ENCODE measurements around the gene SNIP1. TPM values are rescaled to one million over a fixed set of nuclear protein-coding genes. Genes with fewer than 3 reads are reported as not detected.

The SNIP1 gene
- total RNA-seq, 1 donor from 2014 or later, result 27.1 TPM

DNA sequence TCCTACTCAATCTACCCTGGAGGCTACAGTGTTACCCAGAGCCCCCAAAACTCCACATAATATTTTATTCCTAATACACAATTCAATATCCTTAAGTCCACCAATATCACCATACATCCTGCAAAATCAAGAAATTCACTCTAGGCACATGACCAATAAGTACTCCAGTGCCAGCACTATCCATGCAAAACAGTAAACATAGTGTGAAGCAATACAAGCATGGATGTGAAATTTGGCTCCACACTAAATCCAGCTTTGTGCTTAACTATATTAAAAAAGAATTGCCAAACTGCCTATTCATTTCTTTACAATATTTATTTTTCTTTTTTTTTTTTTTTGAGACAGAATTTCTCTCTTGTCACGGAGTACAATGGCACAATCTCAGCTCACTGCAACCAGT lies 36.5 kb downstream of the SNIP1 start:
- H3K4me1 Mint-ChIP-seq, result peaks cover 17% of the 10 kb centered on the region
- peaks cover 3% of the 10 kb centered on the region for H3K27me3 Mint-ChIP-seq (ENCODE audit: low read depth)
- H3K9me3 Mint-ChIP-seq, result no peaks in the 10 kb centered on the region
- DNase-seq (ENCODE audit: low spot score in 2 of 2, unreplicated experiment in 2 of 2), result no peak
- TF ChIP-seq, protein P1, sequence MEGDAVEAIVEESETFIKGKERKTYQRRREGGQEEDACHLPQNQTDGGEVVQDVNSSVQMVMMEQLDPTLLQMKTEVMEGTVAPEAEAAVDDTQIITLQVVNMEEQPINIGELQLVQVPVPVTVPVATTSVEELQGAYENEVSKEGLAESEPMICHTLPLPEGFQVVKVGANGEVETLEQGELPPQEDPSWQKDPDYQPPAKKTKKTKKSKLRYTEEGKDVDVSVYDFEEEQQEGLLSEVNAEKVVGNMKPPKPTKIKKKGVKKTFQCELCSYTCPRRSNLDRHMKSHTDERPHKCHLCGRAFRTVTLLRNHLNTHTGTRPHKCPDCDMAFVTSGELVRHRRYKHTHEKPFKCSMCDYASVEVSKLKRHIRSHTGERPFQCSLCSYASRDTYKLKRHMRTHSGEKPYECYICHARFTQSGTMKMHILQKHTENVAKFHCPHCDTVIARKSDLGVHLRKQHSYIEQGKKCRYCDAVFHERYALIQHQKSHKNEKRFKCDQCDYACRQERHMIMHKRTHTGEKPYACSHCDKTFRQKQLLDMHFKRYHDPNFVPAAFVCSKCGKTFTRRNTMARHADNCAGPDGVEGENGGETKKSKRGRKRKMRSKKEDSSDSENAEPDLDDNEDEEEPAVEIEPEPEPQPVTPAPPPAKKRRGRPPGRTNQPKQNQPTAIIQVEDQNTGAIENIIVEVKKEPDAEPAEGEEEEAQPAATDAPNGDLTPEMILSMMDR (IDR thresholded peaks at IDR 0.05; ENCODE audit: unreplicated experiment), result no peak
- no peak overlapping the region for H3K4me3 Mint-ChIP-seq
- no peaks in the 10 kb centered on the region for H3K36me3 Mint-ChIP-seq
- no peak overlapping the region for H3K27ac Mint-ChIP-seq

DNA sequence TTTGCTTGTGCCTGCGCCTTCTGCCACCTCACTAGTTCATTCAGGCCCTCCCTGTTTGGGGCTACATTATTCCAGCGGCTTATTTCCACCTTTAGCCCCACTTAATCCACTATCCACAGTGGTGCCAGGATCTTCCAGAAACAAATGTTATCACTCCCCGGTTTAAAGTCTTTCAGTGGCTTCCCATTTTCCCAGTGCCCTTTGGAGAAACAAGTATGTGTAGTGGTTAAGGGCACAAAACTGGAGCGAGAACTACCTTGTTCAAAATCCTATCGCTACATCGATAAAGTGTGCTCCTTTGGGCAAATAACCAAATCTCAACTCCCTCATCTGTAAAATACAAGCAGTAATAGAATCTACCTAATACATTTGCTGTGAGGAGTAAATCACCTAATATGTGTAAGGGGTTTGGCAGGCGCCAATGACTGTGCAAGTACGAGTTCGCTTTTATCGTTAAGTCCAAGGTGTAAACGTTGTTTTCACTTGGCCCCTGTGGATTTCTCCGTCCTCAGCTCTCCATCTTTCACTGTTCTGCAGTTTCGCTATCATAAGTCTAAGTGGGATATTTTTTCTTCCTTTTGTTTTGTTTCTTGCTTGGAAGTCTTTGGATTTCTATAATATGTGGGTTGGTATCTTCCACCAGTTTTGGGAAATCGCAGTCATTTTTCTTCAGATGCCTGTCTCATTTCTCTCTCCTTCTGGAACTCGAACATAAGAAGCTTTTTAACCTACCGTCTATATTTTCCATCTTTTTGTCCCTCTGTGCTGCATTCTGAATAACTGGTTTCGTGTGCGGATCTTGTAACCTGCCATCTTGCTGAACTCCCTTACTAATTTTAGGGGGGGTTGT lies 38.7 kb downstream of the SNIP1 start:
- Mint-ChIP-seq H3K9me3 (no peaks in the 10 kb centered on the region), H3K4me1 (peaks cover 17% of the 10 kb centered on the region), H3K27ac (peak overlapping the region; percentile 84), H3K36me3 (no peaks in the 10 kb centered on the region), H3K27me3 (ENCODE audit: low read depth) (peaks cover 3% of the 10 kb centered on the region), H3K4me3 (peak overlapping the region; percentile 80)
- TF ChIP-seq, protein P1 (IDR thresholded peaks at IDR 0.05; ENCODE audit: unreplicated experiment), result no peak
- no peak for DNase-seq (ENCODE audit: low spot score in 2 of 2, unreplicated experiment in 2 of 2)

DNA sequence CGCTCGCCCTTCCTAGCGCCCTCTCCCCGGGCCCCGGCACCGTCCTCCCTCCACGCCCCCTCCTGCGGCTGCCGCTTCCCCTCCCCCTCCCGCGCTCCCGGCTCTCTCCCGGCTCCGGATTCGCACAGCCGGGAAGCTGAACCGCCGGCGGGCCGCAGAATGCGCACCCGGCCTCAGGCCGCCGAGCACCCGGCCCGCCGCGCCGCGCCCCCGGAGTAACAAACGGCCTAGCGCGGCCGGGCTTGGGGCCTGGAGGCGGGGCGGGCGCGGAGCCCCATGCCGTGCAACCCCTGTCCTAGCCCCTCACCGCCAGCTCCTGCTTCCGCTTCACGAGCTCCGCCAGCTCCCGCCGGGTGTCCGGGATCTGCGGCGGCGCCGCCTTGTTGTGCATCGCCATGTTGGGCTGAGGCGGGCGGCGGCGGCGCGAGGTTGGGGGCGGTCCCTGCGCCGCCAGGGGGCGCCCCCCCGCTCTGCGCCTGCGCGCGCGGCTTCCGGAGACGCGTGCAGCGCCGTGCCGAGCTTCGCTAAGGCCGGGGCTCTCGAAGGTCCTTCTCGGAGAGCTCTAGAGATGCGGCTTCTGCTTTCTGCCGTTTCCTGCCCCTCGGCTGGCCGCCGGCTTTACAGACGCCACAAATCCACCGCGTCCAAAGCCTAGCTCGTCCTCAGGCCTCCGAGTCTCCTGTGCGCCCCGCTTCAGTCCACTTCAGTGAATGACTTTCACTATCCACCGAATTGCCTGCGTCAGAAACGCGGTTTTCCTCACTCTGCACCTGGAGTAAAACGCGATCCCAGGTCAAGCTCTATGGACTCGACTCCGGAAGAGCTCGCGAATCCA lies 39.5 kb downstream of the SNIP1 start, which contains the start of gene MEAF6:
MEAF6 (minus strand) TSS at position 417 of the 835 bp plus-strand sequence; CDS start at position 397, 20 bp downstream.
- Mint-ChIP-seq H3K4me3 (peak within 1 kb of the TSS; percentile 93), H3K27me3 (ENCODE audit: low read depth) (peaks cover 3% of the 10 kb centered on the region), H3K27ac (peak within 1 kb of the TSS; percentile 94), H3K9me3 (no peaks in the 10 kb centered on the region), H3K36me3 (no peaks in the 10 kb centered on the region), H3K4me1 (peaks cover 17% of the 10 kb centered on the region)
- DNase-seq (ENCODE audit: low spot score in 2 of 2, unreplicated experiment in 2 of 2), result peak; percentile 87 to 92
- TF ChIP-seq, protein P1 (IDR thresholded peaks at IDR 0.05; ENCODE audit: unreplicated experiment), result peak; percentile 72

DNA sequence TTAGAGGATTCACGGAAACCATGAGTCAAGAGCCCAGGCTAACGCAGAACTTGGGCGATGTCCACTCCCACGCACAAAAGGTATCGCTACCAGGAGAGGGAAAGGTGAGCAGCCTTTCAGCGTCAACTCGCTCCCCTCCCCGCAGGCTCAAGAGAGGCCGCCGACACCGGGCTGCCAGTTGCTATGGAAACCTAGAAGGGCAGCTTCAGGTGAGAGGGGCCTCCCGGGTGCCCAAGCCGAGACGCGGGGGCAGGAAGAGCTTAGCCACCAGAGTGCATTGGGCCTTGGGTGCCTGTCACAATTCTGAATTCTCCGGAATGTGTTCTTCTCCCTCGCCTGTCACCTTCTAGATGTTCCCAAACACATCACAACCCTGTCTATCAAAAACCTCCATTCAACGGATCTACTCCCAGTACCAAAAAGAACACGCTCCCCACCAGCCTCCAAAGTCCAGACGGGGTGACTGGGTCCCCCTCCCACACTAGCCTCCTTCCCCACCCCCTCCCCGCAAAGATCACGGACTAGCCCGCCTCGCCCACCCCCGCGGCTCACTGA lies 40.2 kb downstream of the SNIP1 start:
- Mint-ChIP-seq H3K4me3 (peak overlapping the region; percentile 93), H3K9me3 (no peaks in the 10 kb centered on the region), H3K27ac (peak overlapping the region; percentile 94), H3K36me3 (peaks cover 6% of the 10 kb centered on the region), H3K27me3 (ENCODE audit: low read depth) (peaks cover 3% of the 10 kb centered on the region), H3K4me1 (peaks cover 17% of the 10 kb centered on the region)
- DNase-seq (ENCODE audit: low spot score in 2 of 2, unreplicated experiment in 2 of 2), result peak; percentile 23 to 43
- TF ChIP-seq, protein P1 (IDR thresholded peaks at IDR 0.05; ENCODE audit: unreplicated experiment), result no peak

DNA sequence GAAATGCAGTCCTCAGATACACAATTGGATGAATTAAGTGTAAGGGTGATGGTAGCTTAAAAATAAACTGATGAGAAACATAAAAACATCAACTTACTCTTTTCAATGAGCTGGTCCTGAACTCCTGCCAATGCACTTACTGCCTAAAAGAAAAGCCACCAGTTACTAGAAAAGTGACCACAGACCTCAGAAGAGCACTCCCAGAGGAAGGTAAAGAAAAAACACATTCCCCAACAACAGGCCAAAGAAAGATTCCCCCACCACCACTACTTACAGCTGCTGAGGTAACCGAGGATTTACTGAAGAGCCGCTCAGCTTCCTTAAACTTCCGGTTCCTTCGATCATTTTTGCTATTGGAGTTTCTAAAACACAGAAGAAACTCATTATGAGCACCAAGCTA lies 44.9 kb downstream of the SNIP1 start:
- no peak overlapping the region for H3K4me3 Mint-ChIP-seq
- no peak for DNase-seq (ENCODE audit: low spot score in 2 of 2, unreplicated experiment in 2 of 2)
- no peak overlapping the region for H3K27ac Mint-ChIP-seq
- no peaks in the 10 kb centered on the region for H3K27me3 Mint-ChIP-seq (ENCODE audit: low read depth)
- H3K9me3 Mint-ChIP-seq, result no peaks in the 10 kb centered on the region
- H3K4me1 Mint-ChIP-seq, result peaks cover 6% of the 10 kb centered on the region
- H3K36me3 Mint-ChIP-seq, result peaks cover 26% of the 10 kb centered on the region
- TF ChIP-seq, protein P1 (IDR thresholded peaks at IDR 0.05; ENCODE audit: unreplicated experiment), result no peak
